Stimulated activated CD8-positive, alpha-beta memory T cell treated with anti-CD3 and anti-CD28 coated beads, Interleukin-7, amount 100 ng/mL, for 4 hours (primary cell): Measurements from ENCODE around the gene LAX1.

Source experiments
- DNase-seq, 2 donors: peaks; one replicate each; pipeline ENCODE4 v3.0.0-alpha.2; 2020; ENCODE audit warnings: low read depth in 2 of 2

Gene LAX1

DNA sequence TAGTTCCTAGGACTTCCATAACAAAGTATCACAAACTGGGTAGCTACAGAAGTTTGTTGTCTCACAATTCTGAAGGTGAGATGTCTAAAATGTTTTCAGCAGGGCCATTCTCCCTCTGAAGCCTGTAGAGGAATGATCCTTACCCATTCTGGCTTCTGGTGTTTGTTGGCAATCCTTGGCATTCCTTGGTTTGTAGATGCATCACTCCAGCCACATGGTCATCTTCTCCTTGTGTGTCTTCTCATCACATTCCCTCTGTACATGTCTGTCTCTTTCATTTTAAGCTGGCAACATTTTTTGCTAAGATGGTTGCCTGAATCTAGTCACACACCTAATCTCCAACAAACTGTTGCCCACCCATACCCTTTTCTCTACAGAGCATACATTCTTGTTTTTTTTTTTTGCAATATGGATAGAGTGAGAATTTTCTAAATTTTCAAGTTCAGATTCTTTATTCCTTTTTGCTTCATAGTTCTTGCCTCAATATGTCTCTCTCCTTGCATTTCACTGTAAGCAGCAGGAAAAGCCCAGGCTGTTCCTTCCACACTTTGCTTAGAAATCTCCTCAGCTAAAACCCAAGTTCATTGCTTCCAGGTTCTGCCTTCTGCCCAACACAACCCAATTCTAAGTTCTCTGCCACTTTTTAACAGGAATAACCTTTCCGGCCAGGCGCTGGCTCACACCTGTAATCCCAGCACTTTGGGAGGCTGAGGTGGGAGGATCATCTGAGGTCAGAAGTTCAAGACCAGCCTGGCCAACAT, 48.8 kb downstream of the LAX1 start:
- no peak for DNase-seq

DNA sequence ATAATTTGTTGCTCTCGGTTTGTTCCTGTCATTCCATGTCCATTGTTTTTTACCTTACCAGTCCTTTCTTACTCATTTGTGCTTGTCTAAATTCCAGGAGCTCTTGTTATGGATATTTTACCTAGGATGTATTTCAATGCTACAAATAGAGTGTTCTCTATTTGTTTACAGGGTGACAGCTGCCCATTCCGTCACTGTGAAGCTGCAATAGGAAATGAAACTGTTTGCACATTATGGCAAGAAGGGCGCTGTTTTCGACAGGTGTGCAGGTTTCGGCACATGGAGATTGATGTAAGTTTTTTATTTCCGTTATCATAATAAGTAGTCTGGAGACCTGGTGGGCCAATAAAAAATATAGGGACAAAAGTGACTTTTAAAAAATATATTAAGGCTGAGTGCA, 53.4 kb downstream of the LAX1 start:
- DNase-seq, result no peak

DNA sequence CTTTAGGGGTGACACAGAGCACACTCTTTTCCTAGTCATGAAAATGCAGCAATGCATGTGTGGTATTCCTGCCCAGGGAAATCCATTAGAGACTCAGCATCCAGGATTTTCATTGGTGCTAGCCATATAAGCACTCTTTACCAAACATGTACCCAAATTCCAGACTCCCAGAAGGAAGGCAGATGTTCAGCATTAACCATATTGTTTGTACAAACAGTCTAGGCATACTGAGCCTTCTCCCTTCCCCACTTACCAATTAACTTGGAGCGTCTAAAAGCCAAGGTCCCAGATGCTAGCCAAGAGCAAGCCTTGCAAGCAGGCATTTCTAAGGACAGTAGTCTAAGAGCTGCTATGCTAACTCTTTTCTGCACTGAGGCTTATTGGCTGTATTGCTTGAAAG, 58.3 kb downstream of the LAX1 start:
- no peak for DNase-seq
